ENCODE results near the gene EPS15. TPM values are rescaled to one million over a fixed set of nuclear protein-coding genes. Genes with fewer than 3 reads are reported as not detected.

Gene EPS15
- total RNA-seq, 2 donors from 2014 or later, result 123 to 197 TPM

DNA sequence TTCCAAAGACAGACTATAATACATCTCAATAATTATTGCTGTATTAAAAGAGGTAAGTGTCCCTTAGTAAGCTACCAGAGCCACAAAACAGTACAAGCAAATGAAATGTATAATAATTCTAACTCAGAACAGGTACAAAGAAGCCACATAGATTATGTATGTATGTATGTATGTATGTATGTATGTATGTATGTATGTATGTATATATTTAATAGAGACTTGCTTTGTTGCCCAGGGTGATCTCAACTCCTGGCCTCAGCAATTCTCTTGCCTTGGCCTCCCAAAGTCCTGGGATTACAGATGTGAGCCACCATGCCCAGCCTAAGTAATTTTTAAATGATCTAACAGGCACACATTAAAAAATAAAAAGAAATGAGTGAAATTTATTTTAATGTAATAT, 86.9 kb downstream of the EPS15 start:
- H3K36me3 ChIP-seq, result peaks cover 11% of the 10 kb centered on the region
- ATAC-seq (ENCODE audit: insufficient number of reproducible peaks, low FRiP score, low read depth), result no peak

DNA sequence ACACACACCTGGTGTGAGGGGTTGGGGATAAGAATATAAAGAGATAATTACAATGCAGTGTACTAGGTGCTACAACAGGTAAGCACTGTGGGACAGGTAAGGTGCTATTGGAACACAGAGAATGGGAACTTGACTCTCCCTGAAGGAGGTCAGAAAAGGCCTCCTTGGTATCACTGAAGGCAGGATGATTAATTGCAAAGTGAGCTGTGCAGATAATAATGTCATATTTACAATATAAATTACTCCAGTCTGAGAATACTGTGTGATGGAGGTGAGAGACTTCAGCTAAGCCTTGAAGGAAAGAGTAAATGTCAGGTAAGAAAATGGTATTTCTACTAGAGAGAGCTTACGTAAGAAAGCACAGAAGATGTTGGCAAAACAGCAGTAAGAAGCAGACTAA, 91.6 kb downstream of the EPS15 start:
- DNase-seq (ENCODE audit: low spot score) (no peak), ATAC-seq (ENCODE audit: insufficient number of reproducible peaks, low FRiP score, low read depth) (no peak)
- H3K27me3 ChIP-seq (replicated peaks; ENCODE audit: insufficient read depth), result no peaks in the 10 kb centered on the region
- no peaks in the 10 kb centered on the region for H3K36me3 ChIP-seq
- no peaks in the 10 kb centered on the region for H3K9me3 ChIP-seq
- TF ChIP-seq, protein P1, sequence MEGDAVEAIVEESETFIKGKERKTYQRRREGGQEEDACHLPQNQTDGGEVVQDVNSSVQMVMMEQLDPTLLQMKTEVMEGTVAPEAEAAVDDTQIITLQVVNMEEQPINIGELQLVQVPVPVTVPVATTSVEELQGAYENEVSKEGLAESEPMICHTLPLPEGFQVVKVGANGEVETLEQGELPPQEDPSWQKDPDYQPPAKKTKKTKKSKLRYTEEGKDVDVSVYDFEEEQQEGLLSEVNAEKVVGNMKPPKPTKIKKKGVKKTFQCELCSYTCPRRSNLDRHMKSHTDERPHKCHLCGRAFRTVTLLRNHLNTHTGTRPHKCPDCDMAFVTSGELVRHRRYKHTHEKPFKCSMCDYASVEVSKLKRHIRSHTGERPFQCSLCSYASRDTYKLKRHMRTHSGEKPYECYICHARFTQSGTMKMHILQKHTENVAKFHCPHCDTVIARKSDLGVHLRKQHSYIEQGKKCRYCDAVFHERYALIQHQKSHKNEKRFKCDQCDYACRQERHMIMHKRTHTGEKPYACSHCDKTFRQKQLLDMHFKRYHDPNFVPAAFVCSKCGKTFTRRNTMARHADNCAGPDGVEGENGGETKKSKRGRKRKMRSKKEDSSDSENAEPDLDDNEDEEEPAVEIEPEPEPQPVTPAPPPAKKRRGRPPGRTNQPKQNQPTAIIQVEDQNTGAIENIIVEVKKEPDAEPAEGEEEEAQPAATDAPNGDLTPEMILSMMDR (IDR thresholded peaks at IDR 0.05), result no peak
- peaks cover 8 to 12% of the 10 kb centered on the region in 2 donors for H3K4me1 ChIP-seq (ENCODE audit: control insufficient read depth in 1 of 2, low read depth in 2 of 2)
- H3K27ac ChIP-seq, result no peak overlapping the region
- no peak overlapping the region for H3K4me3 ChIP-seq

More for the DNA sequence above, 86.9 kb downstream of the EPS15 start:
- DNase-seq (ENCODE audit: low spot score), result no peak
- no peaks in the 10 kb centered on the region for H3K27me3 ChIP-seq (replicated peaks; ENCODE audit: insufficient read depth)
- H3K9me3 ChIP-seq, result no peaks in the 10 kb centered on the region
- no peak overlapping the region for H3K4me3 ChIP-seq
- TF ChIP-seq, protein P1 (IDR thresholded peaks at IDR 0.05), result no peak
- peaks cover 0 to 2% of the 10 kb centered on the region in 2 donors for H3K4me1 ChIP-seq (ENCODE audit: control insufficient read depth in 1 of 2, low read depth in 2 of 2)
- no peak overlapping the region for H3K27ac ChIP-seq

- no peak for ATAC-seq (ENCODE audit: insufficient number of reproducible peaks, low FRiP score, low read depth)
- Histone ChIP-seq H3K27ac (no peak overlapping the region), H3K36me3 (no peaks in the 10 kb centered on the region), H3K27me3 (replicated peaks; ENCODE audit: insufficient read depth) (no peaks in the 10 kb centered on the region), H3K4me3 (no peak overlapping the region), H3K4me1 (ENCODE audit: control insufficient read depth in 1 of 2, low read depth in 2 of 2) (peaks cover 15 to 21% of the 10 kb centered on the region in 2 donors), H3K9me3 (no peaks in the 10 kb centered on the region)
- DNase-seq (ENCODE audit: low spot score), result no peak
- TF ChIP-seq, protein P1 (IDR thresholded peaks at IDR 0.05), result no peak
Observed at GRCh38 chr1:51425955-51426354, 93.1 kb downstream of the EPS15 start.

GRCh38 chr1:51425273-51425672, 93.8 kb downstream of the EPS15 start:
- no peak for DNase-seq (ENCODE audit: low spot score)
- ATAC-seq (ENCODE audit: insufficient number of reproducible peaks, low FRiP score, low read depth), result no peak
- Histone ChIP-seq H3K9me3 (no peaks in the 10 kb centered on the region), H3K27me3 (replicated peaks; ENCODE audit: insufficient read depth) (no peaks in the 10 kb centered on the region), H3K4me1 (ENCODE audit: control insufficient read depth in 1 of 2, low read depth in 2 of 2) (peaks cover 15 to 25% of the 10 kb centered on the region in 2 donors), H3K27ac (no peak overlapping the region), H3K4me3 (no peak overlapping the region), H3K36me3 (no peaks in the 10 kb centered on the region)
- TF ChIP-seq, protein P1 (IDR thresholded peaks at IDR 0.05), result no peak

- H3K27ac ChIP-seq, result peak overlapping the region in 1 of 2 donors; percentile 40
- no peak for DNase-seq (ENCODE audit: low spot score)
Observed at GRCh38 chr1:51423073-51423821, 95.8 kb downstream of the EPS15 start.

More at GRCh38 chr1:51423073-51423821, 95.8 kb downstream of the EPS15 start:
- TF ChIP-seq, protein P1 (IDR thresholded peaks at IDR 0.05), result no peak
- Histone ChIP-seq H3K36me3 (no peaks in the 10 kb centered on the region), H3K4me1 (ENCODE audit: control insufficient read depth in 1 of 2, low read depth in 2 of 2) (peaks cover 15 to 31% of the 10 kb centered on the region in 2 donors), H3K27me3 (replicated peaks; ENCODE audit: insufficient read depth) (no peaks in the 10 kb centered on the region), H3K4me3 (peak overlapping the region; percentile 58), H3K9me3 (no peaks in the 10 kb centered on the region)
- no peak for ATAC-seq (ENCODE audit: insufficient number of reproducible peaks, low FRiP score, low read depth)

Data from thoracic aorta (tissue), 2 donors.